Esophagus (tissue), 2 donors: ENCODE results near the gene ARHGAP22. TPM values are rescaled to one million over a fixed set of nuclear protein-coding genes. Genes with fewer than 3 reads are reported as not detected.

Experiments
- H3K27ac ChIP-seq, 2 donors: one replicate each; pipeline ENCODE4 v1.5.1; 2013; ENCODE audit warnings: low read depth in 2 of 2, mild to moderate bottlenecking in 2 of 2, inconsistent platforms in 1 of 2, low read length in 1 of 2, moderate library complexity in 1 of 2
- H3K27me3 ChIP-seq, 2 donors: one replicate each; pipeline ENCODE4 v1.6.1; 2013; ENCODE audit warnings: low read length in 2 of 2, control low read depth in 1 of 2, mild to moderate bottlenecking in 1 of 2; ENCODE audit not compliant: insufficient read depth in 2 of 2, control insufficient read depth in 1 of 2
- H3K36me3 ChIP-seq, 2 donors: one replicate each; pipeline ENCODE4 v1.6.1; 2013; ENCODE audit warnings: low read length in 1 of 2; ENCODE audit not compliant: control insufficient read depth in 2 of 2, insufficient read depth in 2 of 2
- H3K4me1 ChIP-seq, 2 donors: one replicate each; pipeline ENCODE4 v1.6.1; 2013; ENCODE audit warnings: low read length in 1 of 2; ENCODE audit not compliant: control insufficient read depth in 2 of 2, insufficient read depth in 2 of 2
- H3K4me3 ChIP-seq, 2 donors: one replicate each; pipeline ENCODE4 v1.5.1; 2013; ENCODE audit warnings: low read length in 2 of 2, mild to moderate bottlenecking in 2 of 2, low read depth in 1 of 2, moderate library complexity in 1 of 2
- H3K9me3 ChIP-seq, 2 donors: one replicate each; pipeline ENCODE4 v1.6.1; 2013; ENCODE audit warnings: mild to moderate bottlenecking in 2 of 2, low read depth in 1 of 2, low read length in 1 of 2, moderate library complexity in 1 of 2; ENCODE audit not compliant: control insufficient read depth in 2 of 2, insufficient read depth in 1 of 2
- WGBS, 2 donors: extraction: QIAGEN DNeasy Blood & Tissue Kit; methylation state at CpG; one replicate each; pipeline ENCODE4 v1.1.7; 2013; 5-methylcytosine and 5-hydroxymethylcytosine counted together
- polyA plus RNA-seq, 2 donors: library from polyadenylated mRNA; stranded (reverse); fragments of 200-250 nt; gene quantifications; one replicate each; pipeline ENCODE4 v1.2.3, GENCODE V29; 2013
- donor health status: healthy with polysubstance abuse.
- donor health status: Bipolar disorder and iron deficiency.

Gene ARHGAP22
- polyA plus RNA-seq, 2 donors, result 1.2 to 1.6 TPM

DNA sequence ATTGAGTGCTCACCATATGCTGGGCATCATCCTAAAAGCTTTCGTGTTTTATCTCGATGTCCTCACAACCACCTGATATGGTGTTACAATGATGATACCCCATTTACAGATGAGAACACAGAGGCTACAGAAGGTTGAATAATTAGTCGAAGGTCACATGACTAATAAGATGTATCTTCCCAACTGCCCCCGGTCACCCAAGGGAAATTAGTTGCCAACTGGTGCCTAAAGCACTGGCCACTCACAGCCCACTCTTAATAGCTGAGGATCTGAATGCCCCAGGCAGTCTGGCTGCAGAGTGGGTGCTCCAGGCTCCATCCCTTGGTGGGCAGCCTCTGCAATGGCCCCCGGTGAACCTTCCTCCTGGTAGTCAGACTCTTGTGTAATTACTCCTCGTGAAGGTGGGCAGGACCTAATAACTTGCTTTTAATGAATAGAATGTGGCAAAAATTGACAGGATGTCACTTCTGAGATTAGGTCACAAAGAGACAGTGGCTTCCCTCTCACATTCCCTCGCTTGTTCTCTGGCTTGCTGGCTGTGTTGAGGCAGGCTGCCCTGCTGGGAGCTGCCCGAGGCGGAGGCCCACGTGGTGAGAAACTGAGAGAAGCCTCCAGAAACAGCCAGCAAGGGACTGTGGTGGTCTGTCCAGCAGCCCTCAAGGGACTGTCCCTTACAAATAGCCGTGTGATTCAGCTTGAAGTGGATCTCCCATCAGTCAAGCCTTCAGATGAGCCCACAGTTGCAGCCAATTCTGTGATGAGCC is 109.4 kb downstream of the ARHGAP22 start:
- Histone ChIP-seq H3K36me3 (no peaks in the 10 kb centered on the region), H3K4me3 (no peak overlapping the region), H3K27me3 (peaks cover 0 to 3% of the 10 kb centered on the region in 2 donors), H3K4me1 (no peaks in the 10 kb centered on the region), H3K9me3 (no peaks in the 10 kb centered on the region), H3K27ac (no peak overlapping the region)
- 79 to 83% methylated on average over 11 of the region's 11 CpGs for WGBS, 2 donors

DNA sequence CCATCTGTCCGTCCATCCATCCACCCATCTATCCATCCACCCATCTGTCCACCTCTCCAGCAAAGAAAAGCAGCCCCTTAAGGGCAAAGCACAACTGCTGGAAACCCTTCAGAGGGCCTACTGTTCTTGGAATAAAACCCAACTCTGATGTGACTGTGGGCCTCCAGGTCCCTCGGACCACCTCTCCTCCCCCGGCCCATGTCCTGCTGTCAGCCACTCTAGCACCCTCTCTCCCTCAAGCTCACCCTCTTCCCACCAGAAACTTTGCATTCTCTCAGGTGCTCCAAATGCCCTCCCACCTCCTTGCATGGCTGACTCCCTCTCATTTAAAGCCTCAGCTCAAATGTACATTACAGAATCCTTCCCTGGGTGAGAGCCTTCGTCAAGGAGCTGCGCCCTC is 110.3 kb downstream of the ARHGAP22 start:
- WGBS, 2 donors, result 78 to 85% methylated on average over 5 of the region's 5 CpGs
- H3K27ac ChIP-seq, result no peak overlapping the region
- H3K27me3 ChIP-seq, result peaks cover 0 to 3% of the 10 kb centered on the region in 2 donors
- H3K4me3 ChIP-seq, result no peak overlapping the region
- H3K9me3 ChIP-seq, result no peaks in the 10 kb centered on the region
- no peaks in the 10 kb centered on the region for H3K36me3 ChIP-seq
- H3K4me1 ChIP-seq, result no peaks in the 10 kb centered on the region

DNA sequence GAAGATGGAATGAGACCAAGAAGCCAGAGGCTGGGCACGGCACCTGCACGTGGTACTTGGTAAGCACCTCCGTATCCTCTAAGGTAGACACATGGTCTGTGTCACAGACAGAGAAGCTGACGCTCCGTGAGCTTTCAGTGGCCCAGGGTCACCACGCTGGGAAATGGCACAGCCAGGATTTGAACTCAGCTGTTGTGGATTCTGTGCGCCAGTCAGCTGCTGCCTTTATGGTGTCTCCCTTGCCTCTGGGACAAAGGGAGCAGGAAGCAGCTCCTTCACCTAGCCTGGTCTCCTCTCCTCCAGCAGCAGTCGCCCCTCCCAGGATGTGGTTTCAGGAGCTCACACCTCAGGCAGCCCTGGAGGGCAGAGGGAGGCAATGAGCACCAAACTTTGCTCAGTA is 110.8 kb downstream of the ARHGAP22 start:
- H3K9me3 ChIP-seq, result no peaks in the 10 kb centered on the region
- no peaks in the 10 kb centered on the region for H3K4me1 ChIP-seq
- H3K4me3 ChIP-seq, result no peak overlapping the region
- H3K36me3 ChIP-seq, result no peaks in the 10 kb centered on the region
- WGBS, 2 donors, result 69 to 83% methylated on average over 8 of the region's 8 CpGs
- H3K27ac ChIP-seq, result no peak overlapping the region
- H3K27me3 ChIP-seq, result peaks cover 0 to 3% of the 10 kb centered on the region in 2 donors

DNA sequence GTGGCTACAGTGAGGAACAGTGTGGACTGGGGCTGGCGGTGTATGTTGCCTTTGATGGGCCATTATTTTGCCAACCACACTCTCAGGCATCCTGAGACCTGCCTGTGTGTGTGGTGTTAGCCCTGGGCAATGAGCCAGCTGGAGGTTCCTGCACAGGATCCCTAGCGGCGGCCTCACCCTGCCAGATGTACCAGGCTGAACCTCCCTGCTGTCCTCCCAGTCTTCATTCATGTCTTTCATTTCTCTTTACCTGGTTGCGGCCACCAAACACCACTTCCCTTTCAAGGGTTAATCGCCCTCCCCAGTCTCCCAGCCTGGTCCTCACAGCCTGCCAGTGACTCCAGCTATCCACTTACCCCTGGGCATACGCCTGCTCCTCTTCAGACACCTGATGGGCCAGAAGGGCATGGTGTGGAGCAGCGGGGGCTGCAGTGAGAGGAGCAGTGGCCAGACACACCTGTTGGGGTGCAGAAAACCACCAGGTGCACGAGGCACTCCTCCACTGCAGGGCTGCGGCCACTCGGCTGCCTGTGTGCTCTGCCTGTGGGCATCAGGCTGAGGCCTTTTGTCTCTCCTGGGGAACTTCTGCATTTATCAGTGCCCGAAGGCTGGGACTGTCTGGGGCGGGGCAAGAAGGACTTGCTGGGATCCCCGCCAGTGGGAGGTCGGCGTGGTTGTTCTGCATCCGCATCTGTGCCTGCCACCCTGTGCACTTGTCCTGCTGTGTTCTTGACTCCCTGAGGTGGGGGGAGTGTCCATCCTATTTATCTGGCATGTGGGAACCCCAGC is 111.6 kb downstream of the ARHGAP22 start:
- Histone ChIP-seq H3K27me3 (peaks cover 0 to 3% of the 10 kb centered on the region in 2 donors), H3K27ac (no peak overlapping the region), H3K36me3 (no peaks in the 10 kb centered on the region), H3K9me3 (no peaks in the 10 kb centered on the region), H3K4me3 (no peak overlapping the region), H3K4me1 (no peaks in the 10 kb centered on the region)
- WGBS, 2 donors, result 51 to 63% methylated on average over 16 of the region's 16 CpGs

DNA sequence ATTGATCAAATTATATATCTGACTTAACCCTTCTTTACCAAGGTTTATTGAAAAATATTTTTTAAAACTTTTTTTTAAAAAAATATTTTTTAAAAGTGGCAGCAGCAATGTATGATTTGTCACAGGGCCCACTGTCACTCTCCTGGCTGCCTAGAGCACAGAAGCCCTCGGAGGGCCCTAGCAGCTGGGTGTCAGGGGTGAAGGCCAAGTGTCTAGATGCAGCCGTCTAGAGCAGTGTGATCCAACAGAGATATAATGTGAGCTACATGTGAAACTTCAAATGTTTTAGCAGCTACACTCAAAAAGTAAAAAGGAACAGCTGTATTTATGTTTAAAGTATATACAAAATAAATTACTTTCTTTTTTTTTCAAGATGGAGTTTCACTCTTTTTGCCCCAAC is 112.7 kb downstream of the ARHGAP22 start:
- H3K27ac ChIP-seq, result no peak overlapping the region
- H3K4me1 ChIP-seq, result no peaks in the 10 kb centered on the region
- no peak overlapping the region for H3K4me3 ChIP-seq
- H3K27me3 ChIP-seq, result peaks cover 0 to 3% of the 10 kb centered on the region in 2 donors
- no peaks in the 10 kb centered on the region for H3K36me3 ChIP-seq
- no peaks in the 10 kb centered on the region for H3K9me3 ChIP-seq
- WGBS, 2 donors, result 75 to 76% methylated on average over 2 of the region's 2 CpGs

DNA sequence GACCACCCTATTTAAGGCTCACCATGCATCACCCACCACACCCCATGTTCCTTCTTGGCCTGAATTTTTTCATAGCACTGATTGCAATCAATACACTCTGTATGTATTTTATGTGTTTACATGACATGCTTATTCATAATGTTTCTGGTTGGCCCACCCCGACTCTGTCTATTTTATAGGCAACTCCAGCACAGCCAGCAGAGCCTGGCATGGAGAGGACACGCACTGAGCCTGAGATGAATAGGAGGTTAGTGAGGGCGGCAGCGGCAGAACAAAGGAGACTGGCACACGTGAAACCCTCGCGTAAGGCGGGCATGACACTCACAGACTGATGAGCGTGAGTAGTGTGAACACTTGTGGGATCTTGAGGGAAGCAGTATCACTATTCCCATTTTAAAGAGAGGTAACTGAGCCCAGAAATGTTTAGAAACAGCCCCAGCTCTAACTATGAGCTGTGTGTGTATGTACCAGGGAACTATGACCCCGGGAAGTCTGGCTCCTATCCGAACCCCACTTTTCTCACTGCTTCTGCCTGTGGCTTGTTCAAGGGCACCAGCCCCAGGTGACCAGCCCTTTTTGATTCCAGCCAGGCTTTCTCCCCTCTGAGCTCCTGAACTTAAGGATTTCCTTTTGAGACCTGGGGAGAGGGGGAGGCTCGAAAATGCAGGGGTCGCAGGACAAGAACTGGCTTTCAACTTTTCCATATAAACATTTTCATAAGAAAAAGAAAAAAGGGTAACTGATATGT is 113.3 kb downstream of the ARHGAP22 start:
- Histone ChIP-seq H3K27ac (no peak overlapping the region), H3K27me3 (peaks cover 0 to 3% of the 10 kb centered on the region in 2 donors), H3K4me3 (no peak overlapping the region), H3K4me1 (no peaks in the 10 kb centered on the region), H3K9me3 (no peaks in the 10 kb centered on the region), H3K36me3 (no peaks in the 10 kb centered on the region)
- WGBS, 2 donors, result 93 to 96% methylated on average over 13 of the region's 13 CpGs

DNA sequence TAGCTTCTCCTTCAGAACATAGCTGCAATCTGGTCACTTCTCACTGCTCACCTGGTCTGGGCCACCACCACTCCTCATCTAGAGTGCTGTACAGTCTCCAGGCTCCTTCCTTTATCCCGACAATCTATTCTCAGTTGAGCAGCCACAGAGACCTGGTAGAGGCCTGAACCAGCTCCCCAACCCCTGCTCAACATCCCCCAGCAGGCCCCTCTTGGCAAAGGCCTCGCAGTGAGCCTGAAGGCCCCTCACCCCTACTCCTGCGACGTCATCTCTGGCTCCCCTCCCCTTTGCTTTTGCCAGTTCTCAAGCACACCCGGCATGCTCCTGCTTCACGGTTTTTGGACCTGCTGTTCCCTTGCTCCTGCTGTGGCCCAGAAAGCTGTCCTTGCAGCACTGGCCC is 113.9 kb downstream of the ARHGAP22 start:
- 79 to 81% methylated on average over 6 of the region's 6 CpGs for WGBS, 2 donors
- H3K27ac ChIP-seq, result no peak overlapping the region
- H3K9me3 ChIP-seq, result no peaks in the 10 kb centered on the region
- no peaks in the 10 kb centered on the region for H3K4me1 ChIP-seq
- peaks cover 0 to 3% of the 10 kb centered on the region in 2 donors for H3K27me3 ChIP-seq
- H3K36me3 ChIP-seq, result no peaks in the 10 kb centered on the region
- no peak overlapping the region for H3K4me3 ChIP-seq

DNA sequence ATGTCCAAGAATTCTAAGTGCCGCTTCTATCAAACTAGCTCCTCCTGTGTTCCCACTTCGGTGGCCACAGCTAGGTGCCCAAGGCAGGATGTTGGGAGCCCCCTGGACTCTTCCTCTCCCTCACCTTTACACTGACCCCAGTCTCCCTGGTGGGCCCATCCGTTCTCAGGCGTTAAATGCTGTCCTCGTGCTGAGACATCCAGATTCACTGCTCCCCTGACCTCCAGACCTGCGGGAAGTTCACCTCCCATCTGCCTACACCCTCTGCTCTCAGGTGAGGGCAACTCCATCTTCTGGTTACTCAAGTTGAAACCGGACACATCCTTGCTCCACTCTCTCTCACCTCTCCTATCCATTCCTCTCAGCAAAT is 114.3 kb downstream of the ARHGAP22 start:
- H3K4me1 ChIP-seq, result no peaks in the 10 kb centered on the region
- H3K9me3 ChIP-seq, result no peaks in the 10 kb centered on the region
- H3K4me3 ChIP-seq, result no peak overlapping the region
- H3K36me3 ChIP-seq, result no peaks in the 10 kb centered on the region
- H3K27me3 ChIP-seq, result peaks cover 0 to 3% of the 10 kb centered on the region in 2 donors
- H3K27ac ChIP-seq, result no peak overlapping the region
- 84 to 91% methylated on average over 7 of the region's 7 CpGs for WGBS, 2 donors

DNA sequence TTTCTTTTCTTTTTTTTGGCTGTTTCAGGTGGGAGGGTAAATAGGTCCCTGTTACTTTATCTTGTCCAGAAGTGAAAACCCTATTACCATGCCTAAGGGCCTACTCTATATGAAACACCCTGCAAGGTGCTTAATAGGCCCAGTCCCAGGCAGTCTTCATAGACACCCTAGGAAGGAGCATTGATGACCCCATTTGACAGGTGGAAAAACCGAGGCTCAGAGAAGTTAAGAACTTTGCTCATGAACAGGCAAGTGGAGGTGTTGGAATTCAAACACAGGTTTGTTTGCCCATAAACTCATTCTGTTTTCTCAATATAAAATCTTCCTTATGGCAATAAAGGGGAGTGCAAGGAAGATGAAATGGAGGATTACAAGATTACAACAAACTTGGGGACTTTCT is 115.8 kb downstream of the ARHGAP22 start:
- H3K36me3 ChIP-seq, result no peaks in the 10 kb centered on the region
- peaks cover 0 to 3% of the 10 kb centered on the region in 2 donors for H3K27me3 ChIP-seq
- H3K27ac ChIP-seq, result no peak overlapping the region
- no peak overlapping the region for H3K4me3 ChIP-seq
- H3K9me3 ChIP-seq, result no peaks in the 10 kb centered on the region
- 87 to 94% methylated on average over 1 of the region's 1 CpG for WGBS, 2 donors
- no peaks in the 10 kb centered on the region for H3K4me1 ChIP-seq
